HUES64 (cell line): ENCODE results near the gene C22orf39.

Experiments
- H3K27ac ChIP-seq: 2 replicates; pipeline ENCODE4 v1.7.0; 2013; ENCODE audit warnings: low read depth, low read length, inconsistent platforms
- H3K27me3 ChIP-seq: 2 replicates; pipeline ENCODE4 v1.6.1; 2013; ENCODE audit warnings: mild to moderate bottlenecking, low read length; ENCODE audit not compliant: insufficient read depth
- H3K36me3 ChIP-seq: 2 replicates; pipeline ENCODE4 v1.6.1; 2013; ENCODE audit warnings: mild to moderate bottlenecking, low read length; ENCODE audit not compliant: insufficient read depth
- H3K4me1 ChIP-seq: 2 replicates; pipeline ENCODE4 v1.6.1; 2013; ENCODE audit warnings: mild to moderate bottlenecking, low read length, moderate library complexity; ENCODE audit not compliant: insufficient read depth
- H3K4me3 ChIP-seq: 2 replicates; pipeline ENCODE4 v1.5.1; 2013; ENCODE audit warnings: mild to moderate bottlenecking, low read length, moderate library complexity
- H3K9ac ChIP-seq: 2 replicates; pipeline ENCODE4 v1.6.1; 2013; ENCODE audit warnings: mild to moderate bottlenecking, low read depth, low read length
- H3K9me3 ChIP-seq: 2 replicates; pipeline ENCODE4 v1.6.1; 2013; ENCODE audit warnings: low read depth, low read length; ENCODE audit not compliant: insufficient read depth
- WGBS: fragments of 150-250, 120-280 bp; methylation state at CpG from one replicate; pipeline ENCODE4 v1.1.7; 2013; ENCODE audit warnings: missing lambda C conversion rate; 5-methylcytosine and 5-hydroxymethylcytosine counted together

C22orf39 gene

DNA sequence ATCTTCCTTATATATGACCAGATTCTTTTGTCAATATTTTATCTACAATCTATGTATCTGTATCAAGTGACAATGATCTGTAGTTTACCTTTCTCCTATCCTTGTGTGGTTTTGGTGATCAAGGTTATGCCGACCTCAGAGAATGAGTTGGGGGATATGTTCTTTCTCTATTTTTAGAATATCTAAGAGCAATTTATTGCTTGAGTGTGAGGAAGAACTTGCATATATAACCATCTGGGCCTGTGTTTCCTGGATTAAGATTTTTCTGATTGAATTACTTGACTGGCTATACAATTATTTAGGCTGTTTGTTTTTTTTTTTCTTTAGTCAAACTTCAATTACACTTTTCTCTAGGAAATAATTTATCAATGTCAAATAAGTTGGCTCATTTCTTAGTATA lies 14.0 kb upstream of the C22orf39 start:
- no CpG with 5 or more reads among the region's 1 CpG for WGBS
- Histone ChIP-seq H3K27me3 (no peaks in the 10 kb centered on the region), H3K9me3 (no peaks in the 10 kb centered on the region), H3K36me3 (peaks cover 83% of the 10 kb centered on the region), H3K4me3 (no peak overlapping the region), H3K9ac (no peak overlapping the region), H3K27ac (no peak overlapping the region), H3K4me1 (no peaks in the 10 kb centered on the region)

DNA sequence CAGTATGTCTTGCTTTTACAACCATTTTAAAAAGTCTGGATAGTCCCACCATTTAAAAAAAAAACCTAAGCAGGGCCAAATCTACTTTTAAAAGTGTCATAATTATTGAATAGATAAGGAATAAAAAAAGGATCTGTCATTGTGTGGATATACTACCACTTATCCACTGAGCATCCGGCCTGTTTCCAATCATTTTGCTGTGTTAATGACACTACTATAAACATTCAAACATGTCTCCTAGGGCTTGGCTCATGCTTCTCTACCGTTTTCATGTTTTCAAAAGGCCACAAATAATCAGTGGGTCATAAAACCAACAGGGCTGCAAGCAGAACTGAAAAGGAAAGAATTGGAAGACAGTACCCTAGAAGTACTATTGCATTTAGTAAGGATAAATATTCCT lies 12.5 kb upstream of the C22orf39 start:
- 91% methylated on average over 2 of the region's 2 CpGs for WGBS
- Histone ChIP-seq H3K9me3 (no peaks in the 10 kb centered on the region), H3K4me3 (no peak overlapping the region), H3K4me1 (no peaks in the 10 kb centered on the region), H3K9ac (no peak overlapping the region), H3K36me3 (peaks cover 84% of the 10 kb centered on the region), H3K27ac (no peak overlapping the region), H3K27me3 (no peaks in the 10 kb centered on the region)

DNA sequence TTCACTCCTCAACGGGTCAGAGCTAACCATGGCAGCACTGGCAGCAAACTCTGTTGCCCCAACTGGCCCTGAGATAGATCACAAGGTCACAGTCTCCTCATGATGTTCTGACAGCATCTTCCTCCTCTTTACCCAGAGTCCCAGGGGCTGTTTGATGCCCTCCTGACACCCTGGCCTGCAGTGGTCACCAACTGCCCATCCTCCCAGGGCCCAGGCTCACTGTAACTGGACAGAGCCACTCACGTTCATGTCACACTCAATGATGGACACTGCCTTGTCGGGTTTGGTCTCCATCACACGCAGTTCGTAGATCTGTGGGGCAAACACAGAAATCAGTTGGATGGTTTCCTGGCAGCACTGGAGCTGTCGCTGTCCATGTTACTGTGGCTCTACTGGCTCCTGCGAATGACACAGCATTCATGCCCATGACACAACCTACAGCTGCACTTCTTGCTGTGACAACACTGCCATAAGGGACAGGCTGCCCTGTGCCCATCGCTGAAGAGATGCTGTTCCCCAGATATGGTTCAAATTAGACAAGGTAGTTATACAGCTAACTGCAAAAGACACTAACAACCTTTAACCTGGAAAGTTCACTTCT lies 10.4 kb upstream of the C22orf39 start:
- H3K9me3 ChIP-seq, result no peaks in the 10 kb centered on the region
- no peaks in the 10 kb centered on the region for H3K27me3 ChIP-seq
- H3K27ac ChIP-seq, result no peak overlapping the region
- no peak overlapping the region for H3K4me3 ChIP-seq
- WGBS, result 95% methylated on average over 8 of the region's 8 CpGs
- H3K36me3 ChIP-seq, result peaks cover 84% of the 10 kb centered on the region
- H3K9ac ChIP-seq, result no peak overlapping the region
- no peaks in the 10 kb centered on the region for H3K4me1 ChIP-seq

DNA sequence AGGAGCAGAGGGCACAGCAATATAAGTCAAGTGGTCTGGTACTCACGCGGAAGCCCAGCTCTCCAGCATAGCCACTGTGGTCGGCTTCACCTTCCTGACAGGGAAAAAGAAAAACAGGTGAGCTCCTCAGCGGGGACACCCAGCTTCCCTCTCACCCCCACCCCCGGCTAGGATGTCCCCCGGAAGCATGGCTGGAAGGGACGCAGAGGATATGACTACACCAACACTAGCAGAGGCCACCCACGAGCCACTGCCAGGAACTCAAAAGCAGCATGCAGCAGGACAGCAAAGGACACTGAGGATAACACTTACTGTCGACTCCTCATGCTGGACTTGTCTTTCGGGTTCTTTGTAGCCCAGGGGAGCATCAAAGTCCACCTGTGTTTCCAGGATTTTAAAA lies 9.0 kb upstream of the C22orf39 start:
- H3K4me3 ChIP-seq, result no peak overlapping the region
- no peak overlapping the region for H3K9ac ChIP-seq
- no peak overlapping the region for H3K27ac ChIP-seq
- H3K36me3 ChIP-seq, result peaks cover 88% of the 10 kb centered on the region
- no peaks in the 10 kb centered on the region for H3K4me1 ChIP-seq
- WGBS, result 92% methylated on average over 10 of the region's 10 CpGs
- no peaks in the 10 kb centered on the region for H3K27me3 ChIP-seq
- no peaks in the 10 kb centered on the region for H3K9me3 ChIP-seq

DNA sequence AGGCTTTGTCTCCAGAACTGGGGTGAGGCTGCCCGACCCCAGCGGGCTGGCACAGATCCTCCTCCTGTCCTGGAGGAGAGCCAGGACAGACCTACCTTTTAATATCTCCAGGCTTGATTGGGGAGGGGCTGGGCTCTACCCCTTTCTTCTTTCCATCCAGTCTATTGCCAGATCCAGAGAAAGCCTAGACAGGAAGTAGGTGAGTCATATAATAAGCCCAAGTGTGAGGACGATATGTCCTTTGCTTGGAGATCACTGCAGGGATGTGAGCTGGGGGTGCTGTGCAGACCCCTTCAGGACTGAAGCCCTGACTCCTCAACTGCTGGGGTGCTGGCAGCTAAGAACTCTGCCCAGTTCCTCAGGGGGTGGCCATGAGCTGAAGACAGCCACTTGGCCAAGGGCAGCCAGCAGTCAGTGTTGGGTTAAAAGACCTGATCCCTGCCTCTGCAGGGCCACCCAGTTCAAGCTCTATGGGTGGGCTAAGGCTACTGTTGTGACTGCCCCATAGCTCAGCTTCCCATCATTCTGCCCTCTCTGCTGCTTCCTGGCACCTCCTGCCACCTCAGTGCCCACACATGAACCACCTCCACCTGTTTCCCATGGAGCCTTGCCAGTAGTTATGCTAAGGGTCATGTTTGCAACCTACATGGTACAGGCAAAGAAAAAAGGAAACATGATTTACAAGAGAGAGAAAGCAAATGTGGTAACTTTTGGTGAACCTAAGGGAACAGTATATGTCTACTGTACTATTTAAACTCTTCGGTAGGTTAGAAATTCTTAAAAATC lies 8.3 kb upstream of the C22orf39 start:
- Histone ChIP-seq H3K9me3 (no peaks in the 10 kb centered on the region), H3K27ac (no peak overlapping the region), H3K36me3 (peaks cover 88% of the 10 kb centered on the region), H3K27me3 (no peaks in the 10 kb centered on the region), H3K9ac (no peak overlapping the region), H3K4me1 (no peaks in the 10 kb centered on the region), H3K4me3 (no peak overlapping the region)
- WGBS, result 91% methylated on average over 4 of the region's 4 CpGs

DNA sequence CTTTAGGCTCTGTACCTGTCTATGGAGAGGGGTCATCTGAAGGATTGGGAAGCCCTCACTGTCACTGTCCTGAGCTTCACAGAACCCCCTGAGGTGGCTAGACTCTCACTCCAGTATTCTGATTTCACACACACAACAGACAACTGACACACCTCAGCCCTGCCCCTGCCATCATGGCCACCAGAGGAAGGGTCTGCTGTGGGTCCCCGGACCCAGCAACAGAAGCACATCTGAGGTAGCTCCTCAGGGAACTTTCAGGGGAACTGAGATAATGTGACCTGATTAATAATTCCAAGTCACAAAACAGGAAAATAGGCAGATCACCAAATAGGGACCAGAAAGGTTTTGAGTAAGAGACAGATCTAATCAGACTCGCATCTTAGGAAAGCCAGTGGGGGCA lies 7.5 kb upstream of the C22orf39 start:
- Histone ChIP-seq H3K36me3 (peaks cover 89% of the 10 kb centered on the region), H3K4me1 (no peaks in the 10 kb centered on the region), H3K9ac (no peak overlapping the region), H3K27ac (no peak overlapping the region), H3K27me3 (no peaks in the 10 kb centered on the region), H3K9me3 (no peaks in the 10 kb centered on the region), H3K4me3 (no peak overlapping the region)
- WGBS, result 92% methylated on average over 2 of the region's 2 CpGs

DNA sequence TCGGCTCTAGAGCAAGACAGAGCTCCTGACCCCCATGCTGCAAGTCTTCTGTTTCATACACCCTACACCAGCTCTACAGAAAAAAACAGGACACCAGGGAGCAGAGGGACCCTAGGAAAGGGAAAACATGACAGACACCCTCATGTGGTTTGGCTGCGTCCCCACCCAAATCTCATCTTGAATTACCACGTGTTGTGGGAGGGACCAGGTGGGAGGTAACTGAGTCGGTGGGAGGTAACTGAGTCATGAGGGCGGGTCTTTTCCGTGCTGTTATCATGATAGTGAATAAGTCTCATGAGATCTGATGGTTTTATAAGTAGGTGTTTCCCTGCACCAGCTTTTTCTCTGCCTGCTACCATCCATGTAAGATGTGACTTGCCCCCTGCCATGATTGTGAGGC lies 6.6 kb upstream of the C22orf39 start:
- Histone ChIP-seq H3K9ac (no peak overlapping the region), H3K27ac (no peak overlapping the region), H3K9me3 (no peaks in the 10 kb centered on the region), H3K4me3 (no peak overlapping the region), H3K36me3 (peaks cover 94% of the 10 kb centered on the region), H3K27me3 (no peaks in the 10 kb centered on the region), H3K4me1 (no peaks in the 10 kb centered on the region)
- WGBS, result 92% methylated on average over 6 of the region's 6 CpGs

DNA sequence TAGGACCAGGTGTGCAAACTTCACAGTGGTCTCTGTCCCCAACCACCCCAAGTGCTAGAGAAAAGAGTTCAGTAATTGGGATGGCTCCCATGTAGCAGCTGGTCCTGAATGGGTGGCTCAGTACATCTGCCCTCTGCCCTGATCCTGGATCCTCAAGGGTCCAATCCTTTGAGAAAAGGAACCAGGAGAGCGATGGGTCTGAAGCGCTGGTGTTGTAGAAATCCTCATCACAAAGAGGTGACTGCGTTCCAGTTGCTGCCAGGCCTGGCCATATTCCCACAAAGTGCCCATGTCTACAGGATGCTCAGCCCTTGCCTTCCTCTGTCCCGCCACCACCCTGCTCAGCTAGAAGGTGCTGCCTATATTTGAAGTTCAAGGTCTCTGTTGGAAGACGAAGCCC lies 6.2 kb upstream of the C22orf39 start:
- Histone ChIP-seq H3K9me3 (no peaks in the 10 kb centered on the region), H3K4me3 (no peak overlapping the region), H3K4me1 (no peaks in the 10 kb centered on the region), H3K27ac (no peak overlapping the region), H3K9ac (no peak overlapping the region), H3K36me3 (peaks cover 93% of the 10 kb centered on the region), H3K27me3 (no peaks in the 10 kb centered on the region)
- 97% methylated on average over 5 of the region's 5 CpGs for WGBS

DNA sequence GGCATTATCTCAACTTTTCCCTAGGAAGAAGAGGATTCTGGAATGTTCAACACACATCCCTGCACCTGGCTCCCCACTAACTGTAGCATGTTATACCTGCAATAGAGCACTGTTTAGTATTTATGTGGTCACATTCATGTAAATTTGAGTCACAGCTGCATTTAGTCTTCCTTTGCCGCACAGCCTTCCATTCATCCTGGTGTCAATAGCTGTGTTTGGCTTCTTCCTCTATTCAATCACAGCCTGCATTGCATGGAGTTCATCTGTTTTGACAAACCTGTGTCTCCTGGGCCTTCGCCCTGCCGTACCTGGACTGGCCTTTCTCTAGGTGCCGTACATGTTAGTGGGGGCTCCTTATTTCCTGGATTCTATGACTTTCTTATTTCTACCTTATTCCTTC lies 4.1 kb upstream of the C22orf39 start:
- Histone ChIP-seq H3K9ac (no peak overlapping the region), H3K27me3 (peaks cover under 1% of the 10 kb centered on the region), H3K36me3 (peaks cover 76% of the 10 kb centered on the region), H3K9me3 (no peaks in the 10 kb centered on the region), H3K4me1 (no peaks in the 10 kb centered on the region), H3K27ac (no peak overlapping the region), H3K4me3 (no peak overlapping the region)
- WGBS, result 93% methylated on average over 4 of the region's 4 CpGs

DNA sequence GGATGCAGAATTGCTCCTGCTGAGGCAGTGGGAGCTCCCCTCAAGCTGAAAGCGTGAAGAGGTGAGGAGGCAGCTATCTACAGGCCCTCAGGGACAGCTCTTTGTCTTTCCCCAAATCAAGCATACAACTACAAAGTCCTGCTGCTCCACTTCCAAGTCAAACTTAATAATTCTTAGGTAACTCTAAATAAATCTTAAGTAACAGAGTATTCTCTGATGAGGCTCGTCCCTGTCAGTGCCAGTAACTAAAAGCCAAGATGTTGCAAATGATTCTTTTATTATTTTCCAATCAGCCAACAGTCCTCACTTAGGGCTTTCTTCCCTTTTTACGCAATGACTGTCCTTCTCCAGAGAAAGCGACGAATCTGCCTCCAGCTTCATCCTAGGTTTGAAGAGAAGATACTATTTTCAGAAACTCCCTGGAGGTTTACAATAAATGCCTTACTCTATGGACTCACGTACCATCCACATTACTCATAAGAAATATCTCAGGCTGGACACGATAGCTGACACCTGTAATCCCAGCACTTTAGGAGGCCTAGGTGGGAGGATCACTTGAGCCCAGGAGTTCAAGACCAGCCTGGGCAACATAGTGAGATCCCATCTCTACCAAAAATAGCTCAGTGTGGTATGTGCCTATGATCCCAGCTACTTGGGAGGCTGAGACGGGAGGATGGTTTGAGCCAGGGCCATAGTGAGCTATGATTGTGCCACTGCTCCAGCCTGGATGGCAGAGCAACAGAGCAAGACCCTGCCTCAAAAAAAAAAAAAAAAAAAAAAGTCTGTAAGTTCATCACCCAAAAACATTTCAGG lies 3.1 kb upstream of the C22orf39 start:
- H3K4me1 ChIP-seq, result no peaks in the 10 kb centered on the region
- H3K9ac ChIP-seq, result no peak overlapping the region
- no peak overlapping the region for H3K27ac ChIP-seq
- H3K4me3 ChIP-seq, result no peak overlapping the region
- H3K9me3 ChIP-seq, result no peaks in the 10 kb centered on the region
- peaks cover 6% of the 10 kb centered on the region for H3K27me3 ChIP-seq
- 88% methylated on average over 8 of the region's 8 CpGs for WGBS
- peaks cover 66% of the 10 kb centered on the region for H3K36me3 ChIP-seq

DNA sequence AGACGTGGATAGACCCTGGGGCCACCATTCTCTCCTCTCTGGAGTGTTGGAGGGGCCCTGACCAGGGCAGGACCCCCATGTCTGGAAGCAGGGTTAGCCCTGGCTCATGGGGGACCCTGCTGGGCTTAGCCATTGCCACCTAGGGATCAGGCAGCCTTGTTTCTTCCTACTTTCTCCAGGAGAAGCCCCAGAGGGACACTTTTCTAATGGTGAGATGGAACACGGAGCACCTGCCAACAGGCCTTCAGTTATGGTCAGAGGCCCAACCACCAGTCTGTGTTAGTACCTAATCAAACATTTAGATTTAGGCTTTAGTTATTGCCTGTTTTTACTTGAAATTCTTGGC lies 1.9 kb upstream of the C22orf39 start:
- no peak overlapping the region for H3K27ac ChIP-seq
- peaks cover 65% of the 10 kb centered on the region for H3K36me3 ChIP-seq

More for the DNA sequence above, 1.9 kb upstream of the C22orf39 start:
- 91% methylated on average over 2 of the region's 2 CpGs for WGBS
- Histone ChIP-seq H3K27me3 (peaks cover 6% of the 10 kb centered on the region), H3K4me3 (no peak overlapping the region), H3K9me3 (no peaks in the 10 kb centered on the region), H3K9ac (no peak overlapping the region), H3K4me1 (no peaks in the 10 kb centered on the region)
